GM18505 (cell line): ENCODE results near the gene TBCD.
"Not testable (repeated sequence)": the region's sequence is repeated elsewhere in the genome, so short reads cannot be mapped to it uniquely, and the experiment has no call there.

ENCODE experiments used
- ATAC-seq: cut with Tn5 transposase; IDR thresholded peaks from one replicate; pipeline ENCODE4 v1.9.1; 2021; ENCODE audit not compliant: unreplicated experiment
- POLR2A ChIP-seq: IDR thresholded peaks from 4 replicates; pipeline ENCODE4 v1.6.1; 2011; ENCODE audit warnings: borderline replicate concordance; ENCODE audit not compliant: insufficient read depth, insufficient read length; ENCODE audit errors: extremely low read depth

The TBCD gene

DNA sequence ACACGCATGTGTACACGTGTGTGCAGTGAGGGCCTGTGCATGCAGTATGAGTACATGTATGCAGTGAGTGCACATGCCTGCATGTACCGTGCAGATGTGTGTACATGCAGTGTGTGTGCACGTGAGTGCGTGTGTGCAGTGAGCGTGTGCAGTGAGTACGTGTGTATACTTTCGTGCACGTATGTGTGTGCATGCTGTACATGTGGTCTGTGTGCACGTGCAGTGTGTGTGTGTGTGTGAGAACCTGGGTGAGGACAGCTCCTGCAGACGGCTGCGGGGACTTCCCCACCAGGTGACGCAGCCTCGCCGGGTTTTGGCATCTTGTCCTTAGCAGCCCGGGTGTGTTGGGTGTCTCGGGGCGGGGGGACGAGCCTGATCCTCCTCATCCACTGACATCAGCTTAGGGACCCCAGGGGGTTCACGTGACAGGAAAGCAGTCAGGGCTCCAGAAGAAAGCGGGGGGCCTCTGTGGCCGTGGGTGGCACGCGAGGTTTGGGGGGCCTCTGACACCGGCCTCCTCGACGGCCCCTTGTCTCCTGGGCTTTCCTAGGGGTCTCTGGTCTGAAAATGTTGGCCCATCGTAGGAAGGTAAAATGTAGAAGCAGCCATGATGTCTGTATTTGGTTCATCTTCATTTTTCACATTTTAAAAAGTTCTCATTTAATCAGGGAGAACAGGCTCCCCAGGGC is 207.5 kb downstream of the TBCD start:
- no peak for ATAC-seq
- no peak for TF ChIP-seq POLR2A

DNA sequence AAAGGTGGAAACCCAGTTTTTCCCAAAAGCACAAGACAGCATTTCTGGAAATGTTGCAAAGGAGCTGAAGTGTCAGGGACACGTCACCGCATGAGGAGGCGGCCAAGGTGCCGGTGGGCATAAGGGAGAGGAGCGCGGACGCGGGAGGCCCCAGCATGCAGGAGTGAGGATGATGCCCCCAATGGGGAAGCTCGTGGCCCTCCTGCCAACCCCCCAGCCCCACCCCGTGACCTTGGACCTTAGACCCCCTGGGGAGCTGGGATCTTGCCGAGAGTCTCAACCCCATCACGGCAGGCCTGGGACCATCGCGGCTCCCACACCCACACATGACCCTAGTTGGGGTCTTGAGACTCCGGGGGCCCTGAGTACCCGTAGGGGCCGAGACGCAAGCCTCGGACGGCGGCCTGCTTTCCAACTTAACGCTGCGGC is 208.1 kb downstream of the TBCD start:
- no peak for TF ChIP-seq POLR2A
- ATAC-seq, result no peak

DNA sequence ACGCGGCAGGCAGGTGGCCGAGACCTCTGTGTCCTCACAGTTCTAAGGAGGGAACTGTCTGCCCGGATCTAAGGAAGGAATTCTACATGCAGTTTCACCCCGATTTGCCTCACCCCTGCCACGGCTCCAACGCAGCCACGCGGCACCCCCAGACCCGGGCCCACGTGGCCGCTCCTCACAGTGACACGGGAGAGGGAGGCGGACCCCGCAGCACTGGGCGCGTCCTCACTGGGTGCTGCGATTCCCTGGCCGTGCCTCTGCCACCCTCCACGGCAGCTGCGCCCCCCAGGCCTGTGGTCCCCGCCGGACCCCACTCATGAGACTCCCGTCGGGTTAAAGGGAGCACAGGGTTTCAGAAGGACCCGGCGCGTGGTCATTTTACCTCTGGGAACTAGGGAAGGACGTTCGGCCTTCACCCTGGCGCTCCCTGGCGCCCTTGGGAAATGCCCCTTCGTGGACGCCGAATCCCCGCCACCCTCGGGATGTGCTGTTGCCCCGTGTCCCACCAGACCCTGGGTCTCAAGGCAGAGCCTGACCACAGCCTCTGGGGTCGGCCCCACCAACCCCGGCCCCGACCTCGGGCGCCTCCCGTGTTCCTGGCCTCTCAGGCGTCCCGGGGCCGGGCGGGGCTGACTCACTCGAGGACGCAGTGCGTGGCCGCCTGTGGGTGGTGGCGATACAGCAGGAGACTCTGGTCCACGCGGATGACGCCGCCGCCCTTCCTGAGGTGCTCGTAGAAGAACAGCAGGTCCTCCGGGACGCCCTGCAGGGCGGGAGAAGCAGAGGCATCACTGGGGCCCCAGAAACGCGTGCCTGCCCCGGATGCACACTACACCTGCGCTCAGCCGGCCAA is 208.8 kb downstream of the TBCD start:
- TF ChIP-seq POLR2A, result no peak
- ATAC-seq, result no peak

DNA sequence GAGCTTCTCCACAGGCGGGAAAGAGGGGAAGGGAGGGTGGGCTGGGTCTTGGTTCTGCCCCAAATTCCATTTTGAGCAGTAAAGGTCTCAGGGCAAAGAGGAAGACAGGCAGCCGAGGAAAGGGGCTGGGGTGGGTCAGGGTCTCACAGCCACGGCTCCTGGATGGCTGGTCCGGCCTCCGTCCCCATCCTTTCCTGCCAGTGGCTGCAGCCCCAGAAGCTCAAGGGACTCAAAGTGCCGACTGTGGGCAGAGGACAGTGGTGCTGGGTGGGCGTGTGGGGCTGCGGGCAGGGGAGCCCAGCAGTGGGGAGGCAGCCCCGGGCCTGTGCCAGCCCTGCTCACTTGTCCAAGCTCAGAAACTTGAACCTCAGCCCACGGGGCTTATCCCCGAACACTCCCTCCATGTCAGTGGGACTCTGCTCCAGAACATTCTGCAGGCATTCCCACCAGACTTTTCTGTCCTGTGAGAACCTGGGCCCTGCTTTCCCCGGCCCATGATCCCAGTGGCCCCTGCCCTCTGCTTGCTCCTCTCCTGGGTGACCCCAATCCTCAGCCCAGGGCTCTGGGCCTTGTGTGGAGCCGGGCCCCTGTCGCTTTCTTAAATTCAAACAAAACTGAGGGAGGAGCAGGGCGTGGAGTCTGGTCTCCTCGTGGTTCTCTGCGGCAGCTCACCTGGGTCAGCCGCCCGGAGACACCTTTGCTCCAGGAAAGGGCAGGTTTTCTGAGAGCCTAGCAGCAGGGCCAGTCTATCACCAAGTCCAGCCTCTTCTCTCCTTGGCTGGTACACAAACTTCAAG is 209.7 kb downstream of the TBCD start:
- no peak for ATAC-seq

DNA sequence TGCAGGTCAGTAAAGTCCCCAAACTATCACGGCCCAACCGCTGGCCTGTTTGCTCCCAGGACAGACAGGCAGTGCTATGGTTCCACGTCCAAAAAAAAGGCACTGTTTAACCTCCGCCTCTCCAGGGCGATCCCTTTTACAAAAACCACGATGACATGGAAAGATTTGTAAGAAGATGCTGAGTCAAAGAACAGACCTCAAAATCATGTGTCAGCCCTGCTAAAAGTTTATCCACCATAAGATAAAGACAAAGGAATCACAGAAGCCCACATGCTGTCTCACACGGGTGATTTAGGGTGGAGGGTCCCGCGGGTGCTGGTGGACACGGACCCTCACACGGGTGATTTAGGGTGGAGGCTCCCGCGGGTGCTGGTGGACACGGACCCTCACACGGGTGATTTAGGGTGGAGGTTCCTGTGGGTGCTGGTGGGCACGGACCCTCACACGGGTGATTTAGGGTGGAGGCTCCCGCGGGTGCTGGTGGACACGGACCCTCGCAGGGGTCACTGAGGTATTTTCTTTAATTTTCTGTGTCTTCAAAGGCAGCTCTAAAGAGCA is 210.4 kb downstream of the TBCD start:
- no peak for TF ChIP-seq POLR2A

More for the DNA sequence above, 209.7 kb downstream of the TBCD start:
- no peak for TF ChIP-seq POLR2A

DNA sequence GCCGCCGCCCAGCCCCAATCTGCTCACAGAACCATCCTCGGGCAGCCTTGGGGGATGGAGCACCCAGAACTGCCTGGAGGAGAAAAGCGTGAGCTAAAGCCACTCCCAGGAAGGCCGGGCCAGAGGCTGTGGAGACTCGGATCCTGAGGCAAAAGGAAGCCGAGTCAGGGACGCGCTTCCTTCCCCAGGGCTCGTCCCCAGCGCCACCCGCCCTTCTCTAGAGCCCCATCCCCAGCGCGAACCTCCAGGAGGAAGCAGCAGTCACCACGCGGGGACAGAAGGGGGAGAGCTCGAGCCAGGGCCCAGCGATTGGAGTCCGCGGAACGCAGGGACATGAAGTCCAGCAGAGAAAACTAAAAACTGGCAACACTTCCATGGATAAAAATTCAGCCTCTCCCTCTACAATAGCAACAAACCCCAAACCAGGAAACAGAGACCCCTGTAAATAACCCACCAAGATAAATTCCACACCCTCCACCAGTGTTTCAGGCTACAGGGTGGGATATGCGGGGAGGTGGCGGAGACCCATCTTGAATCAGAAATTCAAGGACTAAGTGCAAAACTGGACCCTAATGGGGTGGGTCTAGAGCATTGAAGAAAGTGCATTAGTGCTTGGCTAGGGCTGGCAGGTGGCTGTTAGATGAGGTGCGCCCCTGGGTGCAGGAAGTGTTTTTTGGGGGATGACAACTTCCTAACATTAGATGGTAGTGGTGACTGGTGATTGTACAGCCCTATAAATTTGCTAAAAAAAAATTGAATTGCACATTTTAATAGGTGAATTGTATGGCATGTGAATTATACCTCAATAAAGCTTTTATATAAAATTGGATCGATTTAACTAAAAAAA is 211.5 kb downstream of the TBCD start:
- ATAC-seq, result no peak
- no peak for TF ChIP-seq POLR2A

More for the DNA sequence above, 210.4 kb downstream of the TBCD start:
- no peak for ATAC-seq

DNA sequence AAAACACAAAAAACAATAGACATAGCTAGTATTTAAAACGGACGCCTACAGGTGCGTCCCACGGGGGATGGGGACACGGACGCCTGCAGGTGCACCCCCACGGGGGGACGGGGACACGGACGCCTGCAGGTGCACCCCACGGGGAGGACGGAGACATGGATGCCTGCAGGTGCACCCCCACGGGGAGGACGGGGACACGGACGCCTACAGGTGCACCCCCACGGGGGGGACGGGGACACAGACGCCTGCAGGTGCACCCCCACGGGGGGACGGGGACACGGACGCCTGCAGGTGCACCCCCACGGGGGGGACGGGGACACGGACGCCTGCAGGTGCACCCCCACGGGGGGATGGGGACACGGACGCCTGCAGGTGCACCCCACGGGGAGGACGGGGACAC is 212.6 kb downstream of the TBCD start:
- ATAC-seq, result not testable (repeated sequence)

DNA sequence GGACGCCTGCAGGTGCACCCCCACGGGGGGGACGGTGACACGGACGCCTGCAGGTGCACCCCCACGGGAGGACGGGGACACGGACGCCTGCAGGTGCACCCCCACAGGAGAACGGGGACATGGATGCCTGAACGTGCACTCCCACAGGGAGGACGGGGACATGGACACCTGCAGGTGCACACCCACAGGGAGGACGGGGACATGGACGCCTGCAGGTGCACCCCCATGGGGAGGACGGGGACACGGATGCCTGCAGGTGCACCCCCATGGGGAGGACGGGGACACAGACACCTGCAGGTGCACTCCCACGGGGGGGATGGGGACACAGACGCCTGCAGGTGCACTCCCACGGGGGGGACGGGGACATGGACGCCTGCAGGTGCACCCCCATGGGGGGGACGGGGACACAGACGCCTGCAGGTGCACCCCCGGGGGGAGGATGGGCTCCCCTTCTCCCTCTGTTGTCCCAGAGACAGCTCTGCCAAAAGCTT is 213.0 kb downstream of the TBCD start:
- ATAC-seq, result no peak
- no peak for TF ChIP-seq POLR2A

DNA sequence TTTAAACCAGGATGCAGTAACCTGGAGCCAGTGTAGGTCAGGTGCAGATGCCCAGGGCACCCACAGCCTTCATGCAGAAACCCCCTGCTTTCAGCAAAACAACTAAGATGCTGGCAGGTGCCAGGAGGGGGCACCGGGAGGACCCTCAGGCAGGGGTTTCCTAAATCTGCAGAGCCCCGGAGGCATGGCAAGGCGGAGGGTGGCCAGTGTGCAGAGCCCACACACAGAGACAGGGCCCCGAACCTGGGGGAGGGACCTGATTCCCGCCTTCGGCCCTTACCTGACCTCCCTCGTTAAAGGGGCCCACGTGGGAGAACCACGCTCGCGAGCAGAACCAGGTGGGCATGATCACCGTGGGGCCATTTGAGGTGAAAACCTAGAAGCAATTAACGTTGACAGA is 213.5 kb downstream of the TBCD start:
- ATAC-seq, result no peak
- TF ChIP-seq POLR2A, result no peak

DNA sequence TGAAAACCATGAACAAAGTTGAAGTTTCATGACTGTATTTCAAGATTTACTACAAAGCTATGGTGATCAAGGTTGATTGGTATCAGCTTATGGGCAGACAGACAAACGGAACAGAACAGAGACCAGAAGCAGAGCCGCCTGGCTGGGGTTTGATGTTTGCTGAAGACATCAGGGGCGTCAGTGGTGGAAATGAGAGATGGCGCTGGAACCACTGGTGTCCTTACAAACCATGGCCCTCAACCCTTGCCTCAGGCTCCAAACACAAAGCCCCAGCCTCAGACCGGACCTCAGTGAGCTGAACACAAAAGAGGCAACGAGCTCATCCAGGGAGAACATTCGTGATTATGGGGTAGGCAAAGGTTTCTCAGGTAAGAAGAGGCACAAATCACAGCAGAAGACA is 214.6 kb downstream of the TBCD start:
- no peak for TF ChIP-seq POLR2A
- ATAC-seq, result no peak

DNA sequence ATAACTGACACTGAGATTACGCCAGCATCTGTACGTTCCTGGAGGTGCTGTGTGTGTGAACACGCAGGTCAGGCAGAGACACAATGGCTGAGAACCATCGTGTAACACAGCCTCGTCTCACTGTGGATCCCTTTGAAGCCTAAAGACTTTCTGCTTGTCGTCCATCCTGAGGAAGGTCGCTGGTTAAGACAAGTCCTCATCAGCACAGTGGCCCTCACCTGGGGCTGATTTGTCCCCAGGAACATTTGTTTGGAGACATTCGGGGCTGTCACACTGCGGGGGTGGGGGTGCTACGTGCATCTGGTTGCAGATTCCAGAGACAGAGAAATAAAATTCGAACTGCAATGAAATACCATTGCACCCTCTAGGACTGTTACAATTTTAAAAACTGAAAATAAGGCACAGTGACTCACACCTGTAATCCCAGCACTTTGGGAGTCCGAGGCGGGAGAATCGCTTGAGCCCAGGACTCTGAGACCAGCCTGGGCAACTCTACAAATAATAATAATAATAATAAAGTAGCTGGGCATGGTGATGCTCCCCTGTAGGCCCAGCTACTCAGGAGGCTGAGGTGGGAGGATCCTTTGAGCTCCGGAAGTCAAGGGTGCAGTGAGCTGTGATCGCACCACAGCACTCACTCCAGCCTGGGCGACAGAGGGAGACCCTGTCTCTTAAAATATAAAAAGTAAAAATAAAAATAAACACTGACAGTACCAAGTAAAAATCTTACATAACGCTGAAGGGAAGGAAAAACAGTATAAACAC is 215.6 kb downstream of the TBCD start:
- TF ChIP-seq POLR2A, result no peak
- no peak for ATAC-seq

DNA sequence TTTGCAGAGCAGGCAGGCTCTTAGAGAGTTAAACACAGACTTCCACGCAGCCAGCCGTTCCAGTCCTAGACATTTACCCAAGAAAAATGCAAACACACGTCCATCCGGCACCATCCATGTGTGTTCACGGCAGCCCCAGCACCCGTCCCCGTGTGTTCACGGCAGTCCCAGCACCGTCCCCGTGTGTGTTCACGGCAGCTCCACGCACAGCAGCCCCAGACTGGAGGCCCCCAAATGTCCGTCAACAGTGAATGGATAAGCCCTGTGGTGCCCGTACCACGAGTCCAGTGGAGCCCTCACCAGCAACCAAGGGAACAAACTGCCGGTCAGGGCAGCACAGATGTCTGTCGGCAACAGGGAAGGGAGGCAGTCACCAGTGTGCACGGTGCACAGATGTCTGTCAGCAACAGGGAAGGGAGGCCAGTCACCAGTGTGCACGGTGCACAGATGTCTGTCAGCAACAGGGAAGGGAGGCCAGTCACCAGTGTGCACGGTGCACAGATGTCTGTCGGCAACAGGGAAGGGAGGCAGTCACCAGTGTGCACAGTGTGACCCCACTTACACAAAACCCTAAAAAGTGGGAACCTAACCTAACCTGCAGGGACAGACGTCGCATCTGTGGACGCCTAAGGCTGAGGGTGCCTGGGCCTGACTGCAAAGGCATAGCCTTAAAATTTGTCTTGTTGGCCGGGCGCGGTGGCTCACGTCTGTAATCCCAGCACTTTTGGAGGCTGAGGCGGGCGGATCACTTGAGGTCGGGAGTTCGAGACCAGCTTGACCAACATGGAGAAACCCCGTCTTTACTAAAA is 216.4 kb downstream of the TBCD start:
- not testable (repeated sequence) for ATAC-seq
